CD4-positive, alpha-beta T cell (primary cell): ENCODE results near the gene RPAP3. TPM values are rescaled to one million over a fixed set of nuclear protein-coding genes. Genes with fewer than 3 reads are reported as not detected.

Source experiments
- ATAC-seq: fragments of 200-7000 bp; cut with Tn5 transposase; one replicate; pipeline ENCODE4 v1.10.0; 2022; ENCODE audit warnings: mild to moderate bottlenecking; ENCODE audit not compliant: poor library complexity
- CTCF ChIA-PET: fragments of 350-600 bp; sonication (Branson Sonifier 250); formaldehyde crosslinking; loops from one replicate; lab custom pipeline; 2021; ENCODE audit warnings: antibody characterized with exemption, inconsistent platforms; lab: Charles Lee
- POLR2A ChIA-PET: fragments of 350-600 bp; sonication (Branson Sonifier 250); formaldehyde crosslinking; loops from one replicate; lab custom pipeline; 2021; ENCODE audit warnings: antibody characterized with exemption, inconsistent platforms; lab: Charles Lee
- DNase-seq, 14 experiments: peaks; one replicate each; pipeline ENCODE4 v3.0.0-alpha.2; 2013 to 2020; ENCODE audit warnings: mixed read lengths in 2 of 14
- H3K27ac ChIP-seq, 2 donors: one replicate each; pipeline versions ENCODE4 v1.5.1 to v1.7.0; 2013; ENCODE audit warnings: low read length in 2 of 2, low read depth in 1 of 2, mild to moderate bottlenecking in 1 of 2
- H3K27me3 ChIP-seq, 2 experiments: 1 replicate in 1 of 2; 2 replicates in 1 of 2; pipeline versions ENCODE4 v1.6.1 to v1.7.0; 2013; ENCODE audit warnings: low read length in 2 of 2, control low read depth in 1 of 2, mild to moderate bottlenecking in 1 of 2, moderate library complexity in 1 of 2; ENCODE audit not compliant: insufficient read depth in 2 of 2, control insufficient read depth in 1 of 2
- H3K36me3 ChIP-seq: one replicate; pipeline ENCODE4 v1.6.1; 2013; ENCODE audit warnings: low read length, control low read depth; ENCODE audit not compliant: insufficient read depth
- H3K4me1 ChIP-seq: one replicate; pipeline ENCODE4 v1.6.1; 2013; ENCODE audit warnings: low read length, control low read depth; ENCODE audit not compliant: insufficient read depth
- H3K4me3 ChIP-seq: one replicate; pipeline ENCODE4 v1.5.1; 2013; ENCODE audit warnings: mild to moderate bottlenecking, low read length, moderate library complexity
- H3K9me3 ChIP-seq, 2 experiments: 1 replicate in 1 of 2; 2 replicates in 1 of 2; pipeline versions ENCODE4 v1.6.1 to v1.7.0; 2013; ENCODE audit warnings: low read length in 2 of 2, mild to moderate bottlenecking in 2 of 2, control low read depth in 1 of 2, moderate library complexity in 1 of 2; ENCODE audit not compliant: control insufficient read depth in 1 of 2, insufficient read depth in 1 of 2
- H3K27ac Mint-ChIP-seq: one replicate; pipeline ENCODE4 v1.8.0; 2020; ENCODE audit warnings: mixed read lengths
- H3K27me3 Mint-ChIP-seq: one replicate; pipeline ENCODE4 v1.8.0; 2021; ENCODE audit warnings: mixed read lengths
- H3K36me3 Mint-ChIP-seq: one replicate; pipeline ENCODE4 v1.8.0; 2021; ENCODE audit warnings: low read depth, mixed read lengths
- H3K4me1 Mint-ChIP-seq: one replicate; pipeline ENCODE4 v1.8.0; 2021; ENCODE audit warnings: low read depth, mixed read lengths
- H3K4me3 Mint-ChIP-seq: one replicate; pipeline ENCODE4 v1.8.0; 2020; ENCODE audit warnings: mild to moderate bottlenecking, mixed read lengths
- H3K9me3 Mint-ChIP-seq: one replicate; pipeline ENCODE4 v1.8.0; 2020; ENCODE audit warnings: mixed read lengths
- intact Hi-C, 2 experiments: fragments of 100-400 bp; cut with DNase I in 1 of 2; cut with micrococcal nuclease in 1 of 2; formaldehyde crosslinking; loops; one replicate each; pipeline versions ENCODE4 v1.15.1 to v1.9.0; 2023 to 2025; cut with DNase I, micrococcal nuclease
- total RNA-seq, 174 experiments: library from RNA in 2 of 174; stranded (reverse) in 2 of 174; gene quantifications; one replicate each; pipeline ENCODE4 v1.2.3 and lab custom pipeline; 2021 to 2026
- TF ChIP-seq, protein P1 (sequence below): fragments of 200-600 bp; IDR thresholded peaks from one replicate; pipeline ENCODE4 v1.8.0; 2022; ENCODE audit warnings: antibody characterized with exemption, mild to moderate bottlenecking

RPAP3 gene
- total RNA-seq, 2 experiments from 2014 or later: 24.6 to 26.4 TPM

DNA sequence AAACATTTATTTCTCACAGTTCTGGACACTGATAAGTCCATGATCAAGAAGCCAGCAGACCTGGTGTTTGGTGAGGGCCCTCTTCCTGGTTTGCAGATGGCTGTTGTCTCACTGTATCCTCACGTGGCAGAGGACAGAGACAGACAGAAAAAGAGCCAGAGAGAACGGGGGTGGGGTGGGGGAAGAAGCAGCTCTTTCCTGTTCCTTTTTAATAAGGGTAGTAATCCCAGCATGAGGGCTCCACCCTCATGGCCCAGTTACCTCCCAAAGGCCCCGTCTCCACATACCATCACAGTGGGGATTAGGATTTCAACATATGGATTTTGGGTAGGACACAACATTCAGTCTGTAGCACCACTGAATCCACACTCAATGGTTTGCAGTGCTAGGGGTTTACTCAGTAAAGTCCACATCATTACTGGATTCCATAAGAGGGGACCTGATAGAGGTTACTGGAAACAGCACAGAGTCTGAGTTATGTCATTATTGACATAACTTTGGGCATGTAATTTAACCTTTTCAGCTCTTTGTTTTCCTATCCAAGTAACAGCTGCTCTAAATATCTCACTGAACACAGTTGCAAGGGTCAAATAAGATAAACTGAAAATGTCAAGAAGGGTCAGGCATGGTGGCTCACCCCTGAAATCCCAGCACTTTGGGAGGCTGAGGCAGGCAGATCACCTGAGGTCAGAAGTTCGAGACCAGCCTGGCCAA is 53.2 kb downstream of the RPAP3 start:
- H3K4me1 Mint-ChIP-seq: peaks cover 9% of the 10 kb centered on the region
- H3K4me3 Mint-ChIP-seq: no peak overlapping the region
- H3K9me3 ChIP-seq: no peaks in the 10 kb centered on the region
- H3K36me3 Mint-ChIP-seq: peaks cover 2% of the 10 kb centered on the region
- no peaks in the 10 kb centered on the region for H3K27me3 ChIP-seq
- ChIA-PET POLR2A (interaction anchor here (0.7 kb wide), 1 partner anchor 574 kb away, joined by 4 read pairs; the partner anchor contains the start of gene PCED1B), CTCF (interaction anchor here (1.9 kb wide), 1 partner anchor 34 kb away, joined by 7 read pairs; no protein-coding TSS in a partner anchor)
- peaks cover under 1% of the 10 kb centered on the region for H3K36me3 ChIP-seq
- no peak overlapping the region for H3K27ac Mint-ChIP-seq
- H3K27ac ChIP-seq: no peak overlapping the region
- H3K4me1 ChIP-seq: peaks cover 9% of the 10 kb centered on the region
- ATAC-seq: no peak
- TF ChIP-seq, protein P1, sequence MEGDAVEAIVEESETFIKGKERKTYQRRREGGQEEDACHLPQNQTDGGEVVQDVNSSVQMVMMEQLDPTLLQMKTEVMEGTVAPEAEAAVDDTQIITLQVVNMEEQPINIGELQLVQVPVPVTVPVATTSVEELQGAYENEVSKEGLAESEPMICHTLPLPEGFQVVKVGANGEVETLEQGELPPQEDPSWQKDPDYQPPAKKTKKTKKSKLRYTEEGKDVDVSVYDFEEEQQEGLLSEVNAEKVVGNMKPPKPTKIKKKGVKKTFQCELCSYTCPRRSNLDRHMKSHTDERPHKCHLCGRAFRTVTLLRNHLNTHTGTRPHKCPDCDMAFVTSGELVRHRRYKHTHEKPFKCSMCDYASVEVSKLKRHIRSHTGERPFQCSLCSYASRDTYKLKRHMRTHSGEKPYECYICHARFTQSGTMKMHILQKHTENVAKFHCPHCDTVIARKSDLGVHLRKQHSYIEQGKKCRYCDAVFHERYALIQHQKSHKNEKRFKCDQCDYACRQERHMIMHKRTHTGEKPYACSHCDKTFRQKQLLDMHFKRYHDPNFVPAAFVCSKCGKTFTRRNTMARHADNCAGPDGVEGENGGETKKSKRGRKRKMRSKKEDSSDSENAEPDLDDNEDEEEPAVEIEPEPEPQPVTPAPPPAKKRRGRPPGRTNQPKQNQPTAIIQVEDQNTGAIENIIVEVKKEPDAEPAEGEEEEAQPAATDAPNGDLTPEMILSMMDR: no peak
- DNase-seq: no peak
- H3K9me3 Mint-ChIP-seq: no peaks in the 10 kb centered on the region
- intact Hi-C loops: loop anchor here (2.0 to 10.0 kb wide), 5 partner anchors 35 to 618 kb away; no protein-coding TSS in a partner anchor
- H3K4me3 ChIP-seq: no peak overlapping the region
- no peaks in the 10 kb centered on the region for H3K27me3 Mint-ChIP-seq

DNA sequence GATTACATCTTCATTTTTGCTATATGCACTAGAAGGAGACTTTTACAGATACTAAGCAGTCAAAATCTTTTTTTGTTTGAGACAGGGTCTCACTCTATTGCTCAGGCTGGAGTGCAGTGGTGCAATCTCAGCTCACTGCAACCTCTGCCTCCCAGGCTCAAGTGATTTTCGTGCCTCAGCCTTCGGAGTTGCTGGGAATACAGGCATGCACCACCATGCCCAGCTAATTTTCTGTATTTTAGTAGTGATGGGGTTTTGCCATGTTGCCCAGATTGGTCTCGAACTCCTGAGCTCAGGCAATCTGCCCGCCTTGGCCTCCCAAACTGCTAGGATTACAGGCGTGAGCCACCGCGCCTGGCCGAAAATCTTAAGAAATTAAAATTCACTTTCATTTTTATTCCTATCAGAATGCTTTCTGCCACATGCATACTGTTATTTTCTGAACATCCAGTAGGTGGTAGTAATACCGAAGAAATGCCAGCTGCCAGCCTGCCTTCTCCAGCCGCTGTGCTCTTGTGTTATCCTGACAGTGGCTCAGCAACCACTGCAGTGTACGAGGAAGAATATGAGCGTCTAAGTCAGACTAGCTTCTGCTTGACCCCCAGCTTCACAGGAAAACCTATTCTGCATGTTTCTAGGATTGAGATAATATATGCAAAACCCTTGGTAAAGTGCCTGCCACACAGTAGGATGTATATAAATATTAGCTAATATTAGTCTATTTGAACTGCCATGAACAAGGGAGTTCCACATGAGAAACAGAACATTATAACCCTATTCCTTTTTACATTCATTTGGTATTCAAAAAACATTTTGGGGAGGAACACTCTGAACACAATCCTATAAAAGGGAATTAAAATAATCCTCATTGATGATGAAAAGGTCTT is 54.2 kb downstream of the RPAP3 start:
- peaks cover 9% of the 10 kb centered on the region for H3K4me1 ChIP-seq
- H3K36me3 ChIP-seq: no peaks in the 10 kb centered on the region
- no peaks in the 10 kb centered on the region for H3K27me3 ChIP-seq
- Mint-ChIP-seq H3K9me3 (no peaks in the 10 kb centered on the region), H3K4me1 (peaks cover 9% of the 10 kb centered on the region), H3K4me3 (peak overlapping the region; percentile 43), H3K27me3 (no peaks in the 10 kb centered on the region), H3K27ac (no peak overlapping the region), H3K36me3 (peaks cover 6% of the 10 kb centered on the region)
- no peaks in the 10 kb centered on the region for H3K9me3 ChIP-seq
- ATAC-seq (peak; percentile 97), DNase-seq (peak; percentile 19 to 80 (median 34))
- intact Hi-C loops: loop anchor here (1.0 to 10.0 kb wide), 7 partner anchors 35 to 617 kb away; no protein-coding TSS in a partner anchor
- ChIA-PET POLR2A (interaction anchor here (0.7 to 1.2 kb wide), 5 partner anchors 35 to 619 kb away, joined by 3 to 6 read pairs (median 4); partner anchors contain the start of gene PCED1B), CTCF (interaction anchor here (0.8 to 1.9 kb wide), 4 partner anchors 10 to 619 kb away, joined by 3 to 7 read pairs (median 4); no protein-coding TSS in a partner anchor)
- H3K27ac ChIP-seq: no peak overlapping the region
- TF ChIP-seq, protein P1: peak; percentile 72
- H3K4me3 ChIP-seq: peak overlapping the region; percentile 3

GRCh38 chr12:47650469-47650868 is 55.4 kb downstream of the RPAP3 start:
- ChIA-PET POLR2A (no interaction called here), CTCF (no interaction called here)
- no peaks in the 10 kb centered on the region for H3K27me3 ChIP-seq
- no peak overlapping the region for H3K4me3 Mint-ChIP-seq
- DNase-seq (no peak), ATAC-seq (no peak)
- no peaks in the 10 kb centered on the region for H3K36me3 ChIP-seq
- H3K4me1 Mint-ChIP-seq: peaks cover 9% of the 10 kb centered on the region
- peaks cover 9% of the 10 kb centered on the region for H3K4me1 ChIP-seq
- no peak overlapping the region for H3K4me3 ChIP-seq
- H3K27me3 Mint-ChIP-seq: no peaks in the 10 kb centered on the region
- TF ChIP-seq, protein P1: no peak
- H3K9me3 Mint-ChIP-seq: no peaks in the 10 kb centered on the region
- intact Hi-C loops: loop anchor here (2.0 to 10.0 kb wide), 5 partner anchors 36 to 616 kb away; no protein-coding TSS in a partner anchor
- H3K36me3 Mint-ChIP-seq: peaks cover 17% of the 10 kb centered on the region
- H3K27ac Mint-ChIP-seq: no peak overlapping the region
- H3K9me3 ChIP-seq: no peaks in the 10 kb centered on the region
- no peak overlapping the region for H3K27ac ChIP-seq
